AG09309 (cell line): ENCODE measurements around the gene SRSF7.
"Not testable (repeated sequence)": the region's sequence is repeated elsewhere in the genome, so short reads cannot be mapped to it uniquely, and the experiment has no call there.

Source experiments
- DNase-seq: peaks from one replicate; pipeline ENCODE4 v3.0.0-alpha.2; 2010; ENCODE audit warnings: low read depth
- H3K4me3 ChIP-seq: 2 replicates; pipeline ENCODE4 v1.5.1; 2011; ENCODE audit warnings: mild to moderate bottlenecking, low read depth, low read length, moderate library complexity; ENCODE audit not compliant: control insufficient read depth
- TF ChIP-seq, protein P1 (sequence below): IDR thresholded peaks from 2 replicates; pipeline ENCODE4 v1.5.1; 2011; ENCODE audit warnings: mild to moderate bottlenecking, low read depth, low read length, inconsistent platforms; ENCODE audit not compliant: insufficient read depth, control insufficient read depth; ENCODE audit errors: missing control alignments

The SRSF7 gene

DNA sequence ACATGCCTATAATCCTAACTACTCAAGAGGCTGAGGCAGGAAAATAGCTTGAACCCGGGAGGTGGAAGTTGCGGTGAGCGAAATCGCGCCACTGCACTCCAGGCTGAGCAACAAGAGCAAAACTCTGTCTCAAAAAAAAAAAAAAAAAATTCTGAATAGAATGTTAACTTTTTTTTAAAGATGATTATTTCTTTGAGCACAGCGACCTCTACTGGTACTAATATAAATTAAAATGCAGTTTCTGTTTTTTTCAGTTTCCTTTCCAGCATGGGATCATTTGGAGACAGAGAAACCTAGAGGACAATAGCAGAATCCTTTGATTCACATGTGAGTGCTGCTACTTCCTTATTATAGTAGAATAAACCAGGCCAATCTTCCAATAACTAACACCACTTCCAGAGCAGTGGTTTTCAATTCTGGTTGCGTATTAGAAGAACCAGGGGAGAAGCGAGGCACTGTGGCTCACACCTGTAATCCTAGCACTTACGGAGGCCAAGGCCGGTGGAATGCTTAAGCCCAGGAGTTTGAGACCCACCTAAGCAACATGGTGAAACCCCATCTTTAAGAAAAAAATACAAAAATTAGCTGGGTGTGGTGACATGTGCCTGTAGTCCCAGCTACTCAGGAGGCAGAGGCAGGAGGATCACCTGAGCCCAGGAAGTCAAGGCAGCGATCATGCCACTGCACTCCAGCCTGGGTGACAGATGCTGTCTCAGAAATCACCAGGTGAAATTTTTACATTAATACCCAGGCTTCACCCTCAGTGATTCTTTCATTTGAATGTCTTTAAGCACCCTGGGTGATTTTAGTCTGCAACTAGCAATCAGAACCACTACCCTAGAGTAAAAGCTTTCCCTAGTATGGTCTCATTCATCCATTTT, 10.1 kb downstream of the SRSF7 start:
- H3K4me3 ChIP-seq, result no peak overlapping the region
- TF ChIP-seq, protein P1, sequence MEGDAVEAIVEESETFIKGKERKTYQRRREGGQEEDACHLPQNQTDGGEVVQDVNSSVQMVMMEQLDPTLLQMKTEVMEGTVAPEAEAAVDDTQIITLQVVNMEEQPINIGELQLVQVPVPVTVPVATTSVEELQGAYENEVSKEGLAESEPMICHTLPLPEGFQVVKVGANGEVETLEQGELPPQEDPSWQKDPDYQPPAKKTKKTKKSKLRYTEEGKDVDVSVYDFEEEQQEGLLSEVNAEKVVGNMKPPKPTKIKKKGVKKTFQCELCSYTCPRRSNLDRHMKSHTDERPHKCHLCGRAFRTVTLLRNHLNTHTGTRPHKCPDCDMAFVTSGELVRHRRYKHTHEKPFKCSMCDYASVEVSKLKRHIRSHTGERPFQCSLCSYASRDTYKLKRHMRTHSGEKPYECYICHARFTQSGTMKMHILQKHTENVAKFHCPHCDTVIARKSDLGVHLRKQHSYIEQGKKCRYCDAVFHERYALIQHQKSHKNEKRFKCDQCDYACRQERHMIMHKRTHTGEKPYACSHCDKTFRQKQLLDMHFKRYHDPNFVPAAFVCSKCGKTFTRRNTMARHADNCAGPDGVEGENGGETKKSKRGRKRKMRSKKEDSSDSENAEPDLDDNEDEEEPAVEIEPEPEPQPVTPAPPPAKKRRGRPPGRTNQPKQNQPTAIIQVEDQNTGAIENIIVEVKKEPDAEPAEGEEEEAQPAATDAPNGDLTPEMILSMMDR, result peak; percentile 30
- no peak for DNase-seq

DNA sequence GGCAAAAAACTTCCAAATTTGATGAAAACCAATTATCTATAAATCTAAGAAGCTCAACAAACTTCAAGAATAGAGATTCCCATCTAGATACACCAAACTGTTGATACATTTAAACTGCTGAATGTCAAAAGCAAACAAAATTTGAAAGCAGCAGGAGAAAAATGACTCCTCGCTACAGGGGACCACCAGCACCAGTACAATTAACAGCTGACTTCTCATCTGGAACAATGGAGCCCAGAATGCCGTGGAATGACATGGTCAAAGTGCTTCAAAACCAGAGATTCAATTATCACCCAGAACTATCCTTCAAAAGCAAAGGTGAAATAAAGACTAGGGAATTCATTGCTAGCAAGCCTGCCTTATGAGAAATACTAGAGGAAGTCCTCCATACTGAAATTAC, 11.6 kb downstream of the SRSF7 start:
- H3K4me3 ChIP-seq, result no peak overlapping the region
- DNase-seq, result no peak
- TF ChIP-seq, protein P1, result no peak

DNA sequence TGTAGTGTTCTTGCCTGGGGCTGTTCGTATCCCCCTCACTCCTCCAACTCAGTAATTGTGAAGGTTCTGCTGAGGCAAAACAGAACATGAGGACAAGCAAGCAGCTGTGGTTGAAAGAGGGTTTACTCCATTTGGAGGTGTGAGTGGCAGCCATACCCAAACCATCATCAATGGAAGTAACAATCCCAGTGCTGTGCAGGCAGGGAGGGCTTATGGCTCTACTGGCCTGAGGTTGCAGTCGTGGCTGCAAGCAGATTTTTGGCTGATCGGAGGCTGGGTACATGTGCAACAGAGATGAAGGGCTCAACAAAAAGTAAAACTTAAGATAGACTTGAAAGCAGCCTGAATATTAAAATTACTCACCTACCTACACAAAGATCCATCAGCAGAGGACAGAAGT, 13.2 kb downstream of the SRSF7 start:
- H3K4me3 ChIP-seq, result no peak overlapping the region
- TF ChIP-seq, protein P1, result no peak
- no peak for DNase-seq

DNA sequence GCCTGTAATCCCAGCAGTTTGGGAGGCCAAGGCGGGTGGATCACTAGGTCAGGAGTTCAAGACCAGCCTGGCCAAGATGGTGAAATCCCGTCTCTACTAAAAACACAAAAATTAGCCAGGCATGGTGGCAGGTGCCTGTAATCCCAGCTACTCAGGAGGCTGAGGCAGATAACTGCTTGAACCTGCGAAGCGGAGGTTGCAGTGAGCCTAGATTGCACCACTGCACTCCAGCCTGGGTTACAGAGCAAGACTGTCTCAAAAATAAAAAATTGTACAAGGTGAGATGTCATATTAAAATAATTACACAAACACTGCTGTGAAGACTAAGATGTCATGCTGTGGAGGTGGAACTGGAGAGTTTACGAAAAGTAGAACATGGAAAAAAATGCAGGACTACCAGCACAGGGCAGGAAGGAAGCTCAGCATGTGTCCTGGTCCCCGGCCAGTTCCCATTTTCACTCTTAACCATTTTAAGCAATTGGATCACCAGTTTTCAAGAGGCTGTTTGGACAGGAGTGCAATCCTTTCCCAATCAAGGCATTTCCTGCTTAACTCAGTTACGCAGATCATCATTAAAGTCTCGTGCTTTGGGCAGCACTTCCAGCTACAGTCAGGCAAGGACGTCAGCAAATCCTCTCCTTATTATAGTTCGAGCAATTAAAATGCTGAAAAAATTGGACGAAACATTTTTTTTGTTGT, 14.0 kb downstream of the SRSF7 start:
- DNase-seq, H3K4me3 ChIP-seq: not testable (repeated sequence)

GRCh38 chr2:38735999-38736320, 15.2 kb downstream of the SRSF7 start:
- H3K4me3 ChIP-seq, result no peak overlapping the region
- TF ChIP-seq, protein P1, result no peak
- no peak for DNase-seq

DNA sequence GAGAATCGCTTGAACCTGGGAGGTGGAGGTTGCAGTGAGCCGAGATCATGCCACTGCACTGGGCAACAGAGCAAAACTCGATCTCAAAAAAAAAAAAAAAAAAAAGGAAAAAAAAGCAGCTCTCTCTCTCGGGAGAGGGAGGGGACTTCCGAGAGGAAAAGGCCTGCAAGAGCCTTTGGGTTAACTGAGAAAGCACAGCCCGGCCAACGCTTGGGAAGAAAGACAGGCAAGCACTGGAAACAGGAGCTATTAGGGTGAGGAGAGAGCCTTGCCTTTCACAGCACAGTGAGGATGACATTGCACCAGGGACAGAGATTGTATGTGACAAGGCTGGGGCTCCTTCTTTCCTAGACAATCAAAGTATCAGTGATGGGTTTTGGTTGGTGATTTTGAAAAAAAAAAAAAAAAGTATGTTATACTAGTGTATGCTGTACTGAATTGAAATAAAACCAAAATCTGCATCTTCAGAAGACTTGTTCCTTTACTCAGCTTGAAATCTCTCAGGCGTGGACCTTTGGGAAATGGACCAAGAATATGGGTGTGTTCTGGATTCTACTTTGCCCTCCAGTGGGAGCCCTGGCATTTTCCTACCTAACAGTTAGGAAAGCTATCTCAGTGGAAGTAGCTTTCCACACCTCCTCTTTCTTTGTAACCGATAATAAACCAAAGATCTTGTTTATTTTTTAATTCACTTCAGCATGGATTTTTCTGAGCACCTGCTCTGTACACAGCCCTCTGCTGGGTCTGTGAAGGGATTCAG, 16.7 kb downstream of the SRSF7 start:
- TF ChIP-seq, protein P1, result no peak
- H3K4me3 ChIP-seq, result no peak overlapping the region
- DNase-seq, result no peak
